Fibroblast of lung (primary cell): ENCODE data around the gene HHIPL1. TPM values are rescaled to one million over a fixed set of nuclear protein-coding genes. Genes with fewer than 3 reads are reported as not detected.
A peak's percentile ranks its signal among the peaks of the same experiment; 100 is the strongest.

Source experiments
- DNase-seq, 2 donors: peaks; one replicate each; pipeline versions ENCODE4 v3.0.0 to v3.0.0-alpha.2; 2010; ENCODE audit warnings: low read depth in 2 of 2
- H2AFZ ChIP-seq: 2 replicates; pipeline ENCODE4 v1.5.1; 2012; ENCODE audit warnings: low read length, control low read depth, inconsistent platforms
- H3K27ac ChIP-seq: 2 replicates; pipeline ENCODE4 v1.5.1; 2011; ENCODE audit warnings: low read length, control low read depth; ENCODE audit not compliant: insufficient read depth
- H3K27me3 ChIP-seq: 2 replicates; pipeline ENCODE4 v1.5.1; 2011; ENCODE audit warnings: mild to moderate bottlenecking, low read length; ENCODE audit not compliant: control insufficient read depth, insufficient read depth
- H3K36me3 ChIP-seq: 2 replicates; pipeline ENCODE4 v1.5.1; 2011; ENCODE audit warnings: low read length; ENCODE audit not compliant: control insufficient read depth, insufficient read depth
- H3K4me1 ChIP-seq: 2 replicates; pipeline ENCODE4 v1.5.1; 2011; ENCODE audit warnings: low read length; ENCODE audit not compliant: control insufficient read depth, insufficient read depth; ENCODE audit errors: extremely low read depth
- H3K4me2 ChIP-seq: 2 replicates; pipeline ENCODE4 v1.5.1; 2011; ENCODE audit warnings: low read length, control low read depth; ENCODE audit not compliant: insufficient read depth; ENCODE audit errors: extremely low read depth
- H3K4me3 ChIP-seq, 4 experiments: fragments of 200-600 bp in 1 of 4; sonication (generic) in 1 of 4; replicated peaks in 1 of 4; 2 replicates each; pipeline ENCODE4 v1.5.1; 2011 to 2016; ENCODE audit warnings: low read length in 4 of 4, low read depth in 3 of 4, mild to moderate bottlenecking in 3 of 4, control low read depth in 2 of 4, inconsistent platforms in 1 of 4, mixed read lengths in 1 of 4; ENCODE audit not compliant: insufficient read depth in 1 of 4; ENCODE audit errors: control extremely low read depth in 1 of 4
- H3K79me2 ChIP-seq: 2 replicates; pipeline ENCODE4 v1.5.1; 2012; ENCODE audit warnings: mild to moderate bottlenecking, low read length, inconsistent platforms; ENCODE audit not compliant: control insufficient read depth, insufficient read depth
- H3K9ac ChIP-seq: 2 replicates; pipeline ENCODE4 v1.5.1; 2011; ENCODE audit warnings: mild to moderate bottlenecking, low read length, control low read depth; ENCODE audit not compliant: insufficient read depth
- H3K9me3 ChIP-seq: 2 replicates; pipeline ENCODE4 v1.5.1; 2012; ENCODE audit warnings: low read depth, low read length; ENCODE audit not compliant: control insufficient read depth, insufficient read depth
- H4K20me1 ChIP-seq: 2 replicates; pipeline ENCODE4 v1.5.1; 2011; ENCODE audit warnings: low read length; ENCODE audit not compliant: control insufficient read depth, insufficient read depth; ENCODE audit errors: extremely low read depth
- EZH2 ChIP-seq: IDR thresholded peaks from 2 replicates; pipeline ENCODE4 v1.5.1; 2012; ENCODE audit warnings: low read length, control low read depth, mild to moderate bottlenecking; ENCODE audit errors: missing control alignments
- polyA plus RNA-seq, 2 donors: library from polyadenylated mRNA; depleted of rRNA in 1 of 2; stranded (reverse) in 1 of 2; unstranded in 1 of 2; fragments of >200 nt; gene quantifications; 2 replicates each; pipeline ENCODE4 v1.2.1, GENCODE V29; 2011 to 2012; ENCODE audit warnings: missing spikeins in 1 of 2
- total RNA-seq: library from RNA; depleted of rRNA; stranded (reverse); fragments of >200 nt; gene quantifications from 2 replicates; pipeline ENCODE4 v1.2.1, GENCODE V29; 2014
- TF ChIP-seq, protein P1 (sequence below), 2 donors: IDR thresholded peaks in 1 of 2; conservative IDR thresholded peaks in 1 of 2; 1 replicate in 1 of 2; 2 replicates in 1 of 2; pipeline ENCODE4 v1.5.1; 2011 to 2012; ENCODE audit warnings: low read length in 2 of 2, control low read depth in 1 of 2, inconsistent platforms in 1 of 2, low read depth in 1 of 2, mild to moderate bottlenecking in 1 of 2

The HHIPL1 gene
- total and polyA plus RNA-seq, 2 donors (not counting 1 experiment from before 2014, with no cell fraction given) = 1.5 to 9.9 TPM

DNA sequence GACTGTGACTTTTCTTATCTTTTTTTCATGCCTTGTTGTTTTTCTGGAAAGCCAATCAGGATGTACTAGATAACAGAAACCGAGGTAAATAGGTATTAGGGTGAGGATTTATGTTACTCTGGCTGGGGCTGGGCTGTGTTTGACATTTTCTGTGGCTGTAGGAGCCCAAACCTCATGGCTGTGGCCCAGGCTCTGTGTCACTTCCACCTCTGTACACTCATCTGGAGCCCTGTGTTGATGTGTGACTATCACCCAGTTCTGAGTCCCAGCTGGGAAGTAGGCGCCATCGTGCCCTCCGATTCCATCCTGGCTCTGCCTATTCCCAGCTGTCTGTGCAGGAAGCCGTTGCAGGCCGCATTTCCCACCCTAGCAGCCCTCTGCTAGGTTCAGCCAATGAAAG is 1.6 kb upstream of the HHIPL1 start:
- Histone ChIP-seq H4K20me1 (no peaks in the 10 kb centered on the region), H3K79me2 (no peaks in the 10 kb centered on the region), H3K36me3 (no peaks in the 10 kb centered on the region), H3K9ac (no peak overlapping the region), H3K27me3 (no peaks in the 10 kb centered on the region), H3K27ac (no peak overlapping the region), H3K4me2 (no peak overlapping the region), H3K9me3 (no peaks in the 10 kb centered on the region), H3K4me1 (no peaks in the 10 kb centered on the region), H3K4me3 (no peak overlapping the region), H2AFZ (no peak overlapping the region)
- DNase-seq = no peak
- TF ChIP-seq EZH2 = no peak
- TF ChIP-seq, protein P1, sequence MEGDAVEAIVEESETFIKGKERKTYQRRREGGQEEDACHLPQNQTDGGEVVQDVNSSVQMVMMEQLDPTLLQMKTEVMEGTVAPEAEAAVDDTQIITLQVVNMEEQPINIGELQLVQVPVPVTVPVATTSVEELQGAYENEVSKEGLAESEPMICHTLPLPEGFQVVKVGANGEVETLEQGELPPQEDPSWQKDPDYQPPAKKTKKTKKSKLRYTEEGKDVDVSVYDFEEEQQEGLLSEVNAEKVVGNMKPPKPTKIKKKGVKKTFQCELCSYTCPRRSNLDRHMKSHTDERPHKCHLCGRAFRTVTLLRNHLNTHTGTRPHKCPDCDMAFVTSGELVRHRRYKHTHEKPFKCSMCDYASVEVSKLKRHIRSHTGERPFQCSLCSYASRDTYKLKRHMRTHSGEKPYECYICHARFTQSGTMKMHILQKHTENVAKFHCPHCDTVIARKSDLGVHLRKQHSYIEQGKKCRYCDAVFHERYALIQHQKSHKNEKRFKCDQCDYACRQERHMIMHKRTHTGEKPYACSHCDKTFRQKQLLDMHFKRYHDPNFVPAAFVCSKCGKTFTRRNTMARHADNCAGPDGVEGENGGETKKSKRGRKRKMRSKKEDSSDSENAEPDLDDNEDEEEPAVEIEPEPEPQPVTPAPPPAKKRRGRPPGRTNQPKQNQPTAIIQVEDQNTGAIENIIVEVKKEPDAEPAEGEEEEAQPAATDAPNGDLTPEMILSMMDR (conservative IDR thresholded peaks at IDR 0.05 in 1 of 2, IDR thresholded peaks at IDR 0.05 in 1 of 2; ENCODE audit: low read depth in 1 of 2, low read length in 2 of 2) = no peak

GRCh38 chr14:99644035-99644587 is 818 bp upstream of the HHIPL1 start:
- H3K9ac ChIP-seq = no peak overlapping the region
- no peaks in the 10 kb centered on the region for H3K27me3 ChIP-seq
- no peak overlapping the region for H2AFZ ChIP-seq
- H3K79me2 ChIP-seq = no peaks in the 10 kb centered on the region
- H3K4me1 ChIP-seq = no peaks in the 10 kb centered on the region
- H3K36me3 ChIP-seq = no peaks in the 10 kb centered on the region
- DNase-seq = no peak
- no peak overlapping the region for H3K27ac ChIP-seq
- H3K9me3 ChIP-seq = no peaks in the 10 kb centered on the region
- H3K4me3 ChIP-seq = no peak overlapping the region
- no peak overlapping the region for H3K4me2 ChIP-seq
- H4K20me1 ChIP-seq = no peaks in the 10 kb centered on the region
- TF ChIP-seq, protein P1 (conservative IDR thresholded peaks at IDR 0.05 in 1 of 2, IDR thresholded peaks at IDR 0.05 in 1 of 2; ENCODE audit: low read depth in 1 of 2, low read length in 2 of 2) = no peak
- no peak for TF ChIP-seq EZH2

DNA sequence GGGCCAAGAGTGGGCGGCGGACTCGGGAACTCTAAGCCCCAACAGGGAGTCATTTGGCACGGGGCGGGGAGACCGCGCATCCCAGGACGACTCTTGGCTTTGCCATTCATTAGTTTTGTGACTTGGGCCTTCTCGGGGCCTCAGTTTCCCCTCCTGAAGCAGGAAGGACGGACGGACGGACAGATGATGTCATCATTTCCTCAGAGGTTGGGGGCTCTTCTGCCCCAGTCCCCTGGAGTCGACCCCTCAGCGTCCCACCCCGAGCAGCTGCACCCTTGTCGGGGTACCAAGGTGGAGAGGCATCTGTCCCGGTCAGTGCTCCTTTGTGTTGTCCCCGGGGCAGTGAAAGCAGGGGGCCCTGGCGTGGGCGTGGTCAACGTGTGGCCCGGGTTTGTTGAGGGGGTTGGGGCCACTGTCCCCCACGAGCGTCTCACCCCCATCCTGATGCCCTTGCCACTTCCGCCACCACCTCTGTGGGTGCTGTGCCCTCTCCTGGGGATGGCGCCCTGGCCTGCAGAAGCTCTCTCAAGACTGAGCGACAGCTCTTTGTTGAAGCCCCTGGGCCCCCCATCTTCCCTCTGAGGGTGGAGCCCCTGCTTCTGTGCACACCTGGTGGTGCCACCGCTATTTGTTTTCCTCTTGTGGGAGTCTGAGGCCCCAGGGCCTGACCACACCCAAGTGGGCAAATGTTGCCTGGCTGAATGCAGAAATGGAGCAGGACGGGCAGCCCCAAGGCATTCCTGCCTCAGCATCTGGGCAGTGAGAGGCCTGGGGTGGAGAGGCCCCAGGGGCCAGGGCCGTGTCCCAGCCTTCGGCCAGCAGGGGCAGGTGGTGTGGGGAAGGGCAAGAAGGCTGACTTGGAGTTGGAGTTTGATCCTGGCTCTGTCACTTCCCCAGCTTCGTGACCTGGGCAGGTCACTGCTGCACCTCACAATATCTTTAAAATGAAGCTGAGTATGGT is 896 bp downstream of the HHIPL1 start:
- H2AFZ ChIP-seq = peak overlapping the region; percentile 75
- H3K27ac ChIP-seq = no peak overlapping the region
- no peaks in the 10 kb centered on the region for H3K79me2 ChIP-seq
- no peaks in the 10 kb centered on the region for H3K9me3 ChIP-seq
- DNase-seq = no peak
- no peaks in the 10 kb centered on the region for H3K4me1 ChIP-seq
- peak overlapping the region; percentile 11 to 45 (median 24) for H3K4me3 ChIP-seq
- H3K27me3 ChIP-seq = no peaks in the 10 kb centered on the region
- no peaks in the 10 kb centered on the region for H3K36me3 ChIP-seq
- peak overlapping the region; percentile 54 for H3K4me2 ChIP-seq
- peak overlapping the region; percentile 51 for H3K9ac ChIP-seq
- H4K20me1 ChIP-seq = no peaks in the 10 kb centered on the region
- TF ChIP-seq EZH2 = no peak
- TF ChIP-seq, protein P1 (conservative IDR thresholded peaks at IDR 0.05 in 1 of 2, IDR thresholded peaks at IDR 0.05 in 1 of 2; ENCODE audit: low read depth in 1 of 2, low read length in 2 of 2) = no peak
